B cell (primary cell): Measurements from ENCODE around the gene SSR3.

Experiments used
- EZH2 ChIP-seq: IDR thresholded peaks from 2 replicates; pipeline ENCODE4 v1.6.1; 2012; ENCODE audit warnings: borderline replicate concordance, low read depth, mild to moderate bottlenecking, moderate library complexity, low read length; ENCODE audit not compliant: insufficient read depth, poor library complexity, severe bottlenecking
- TF ChIP-seq, protein P1 (sequence below): fragments of 200-600 bp; IDR thresholded peaks from one replicate; pipeline ENCODE4 v1.8.0; 2022; ENCODE audit warnings: antibody characterized with exemption, mild to moderate bottlenecking

DNA sequence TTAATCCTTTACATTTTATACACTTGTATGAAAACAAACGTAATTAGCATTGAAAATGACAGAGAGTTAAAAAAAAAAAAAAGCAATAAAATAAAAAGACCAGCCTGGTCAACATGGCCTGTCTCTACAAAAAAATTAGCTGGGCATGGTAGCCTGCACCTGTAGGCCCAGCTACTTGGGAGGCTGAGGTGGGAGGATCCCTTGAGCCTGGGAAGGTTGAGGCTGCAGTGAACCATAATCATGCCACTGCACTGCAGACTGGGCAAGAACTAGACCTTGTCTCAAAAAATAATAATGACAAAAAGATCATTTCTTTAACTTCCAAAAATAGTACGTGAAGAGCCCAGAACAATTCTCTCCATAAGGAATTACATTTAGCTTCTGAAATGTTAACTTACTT lies 1.9 kb downstream of the SSR3 start:
- TF ChIP-seq, protein P1, sequence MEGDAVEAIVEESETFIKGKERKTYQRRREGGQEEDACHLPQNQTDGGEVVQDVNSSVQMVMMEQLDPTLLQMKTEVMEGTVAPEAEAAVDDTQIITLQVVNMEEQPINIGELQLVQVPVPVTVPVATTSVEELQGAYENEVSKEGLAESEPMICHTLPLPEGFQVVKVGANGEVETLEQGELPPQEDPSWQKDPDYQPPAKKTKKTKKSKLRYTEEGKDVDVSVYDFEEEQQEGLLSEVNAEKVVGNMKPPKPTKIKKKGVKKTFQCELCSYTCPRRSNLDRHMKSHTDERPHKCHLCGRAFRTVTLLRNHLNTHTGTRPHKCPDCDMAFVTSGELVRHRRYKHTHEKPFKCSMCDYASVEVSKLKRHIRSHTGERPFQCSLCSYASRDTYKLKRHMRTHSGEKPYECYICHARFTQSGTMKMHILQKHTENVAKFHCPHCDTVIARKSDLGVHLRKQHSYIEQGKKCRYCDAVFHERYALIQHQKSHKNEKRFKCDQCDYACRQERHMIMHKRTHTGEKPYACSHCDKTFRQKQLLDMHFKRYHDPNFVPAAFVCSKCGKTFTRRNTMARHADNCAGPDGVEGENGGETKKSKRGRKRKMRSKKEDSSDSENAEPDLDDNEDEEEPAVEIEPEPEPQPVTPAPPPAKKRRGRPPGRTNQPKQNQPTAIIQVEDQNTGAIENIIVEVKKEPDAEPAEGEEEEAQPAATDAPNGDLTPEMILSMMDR: no peak
- no peak for TF ChIP-seq EZH2
